Measurements from ENCODE around the gene NCSTN.
A peak's percentile ranks its signal among the peaks of the same experiment; 100 is the strongest.

NCSTN gene

GRCh38 chr1:160342953-160343869 lies at the start of gene NCSTN, which contains the start of gene COPA:
Gene NCSTN (plus strand): TSS chr1:160343383. CDS start chr1:160343397, 14 bp downstream.
Gene COPA (minus strand): TSS chr1:160343250. CDS start chr1:160343170, 80 bp downstream.
- peak; percentile 67 to 76 for DNase-seq (ENCODE audit: low read depth in 2 of 2)

GRCh38 chr1:160296036-160296435 lies 47.1 kb upstream of the NCSTN start:
- no peak for DNase-seq (ENCODE audit: low read depth in 2 of 2)

- no peak for DNase-seq (ENCODE audit: low read depth in 2 of 2)
Observed at GRCh38 chr1:160300173-160300572, 43.0 kb upstream of the NCSTN start.

- DNase-seq (ENCODE audit: low read depth in 2 of 2): no peak
Observed at GRCh38 chr1:160307118-160307791, 35.9 kb upstream of the NCSTN start.

GRCh38 chr1:160308451-160309184 lies 34.6 kb upstream of the NCSTN start:
- DNase-seq (ENCODE audit: low read depth in 2 of 2): no peak

GRCh38 chr1:160309185-160309557 lies 34.0 kb upstream of the NCSTN start:
- DNase-seq (ENCODE audit: low read depth in 2 of 2): no peak

- DNase-seq (ENCODE audit: low read depth in 2 of 2): no peak
Observed at GRCh38 chr1:160309571-160309970, 33.6 kb upstream of the NCSTN start.

GRCh38 chr1:160315359-160315758 lies 27.8 kb upstream of the NCSTN start:
- DNase-seq (ENCODE audit: low read depth in 2 of 2): no peak

GRCh38 chr1:160322831-160323230 lies 20.4 kb upstream of the NCSTN start:
- no peak for DNase-seq (ENCODE audit: low read depth in 2 of 2)

- no peak for DNase-seq (ENCODE audit: low read depth in 2 of 2)
Observed at GRCh38 chr1:160325252-160325651, 17.9 kb upstream of the NCSTN start.

GRCh38 chr1:160326418-160326817 lies 16.8 kb upstream of the NCSTN start:
- DNase-seq (ENCODE audit: low read depth in 2 of 2): no peak

GRCh38 chr1:160328184-160328583 lies 15.0 kb upstream of the NCSTN start:
- DNase-seq (ENCODE audit: low read depth in 2 of 2): no peak

GRCh38 chr1:160330119-160330518 lies 13.1 kb upstream of the NCSTN start:
- no peak for DNase-seq (ENCODE audit: low read depth in 2 of 2)

GRCh38 chr1:160332516-160332915 lies 10.7 kb upstream of the NCSTN start:
- DNase-seq (ENCODE audit: low read depth in 2 of 2): no peak

GRCh38 chr1:160338580-160338979 lies 4.6 kb upstream of the NCSTN start:
- DNase-seq (ENCODE audit: low read depth in 2 of 2): no peak

GRCh38 chr1:160340146-160340545 lies 3.0 kb upstream of the NCSTN start:
- no peak for DNase-seq (ENCODE audit: low read depth in 2 of 2)

- DNase-seq (ENCODE audit: low read depth in 2 of 2): no peak
Observed at GRCh38 chr1:160340866-160341265, 2.3 kb upstream of the NCSTN start.

- DNase-seq (ENCODE audit: low read depth in 2 of 2): no peak
Observed at GRCh38 chr1:160342526-160342925, 657 bp upstream of the NCSTN start.

GRCh38 chr1:160344241-160344640 lies 1.1 kb downstream of the NCSTN start:
- no peak for DNase-seq (ENCODE audit: low read depth in 2 of 2)

- DNase-seq (ENCODE audit: low read depth in 2 of 2): no peak
Observed at GRCh38 chr1:160344936-160345335, 1.8 kb downstream of the NCSTN start.

- DNase-seq (ENCODE audit: low read depth in 2 of 2): no peak
Observed at GRCh38 chr1:160346463-160346862, 3.3 kb downstream of the NCSTN start.

- no peak for DNase-seq (ENCODE audit: low read depth in 2 of 2)
Observed at GRCh38 chr1:160346958-160347357, 3.8 kb downstream of the NCSTN start.
